Pons (tissue), 1 donor: ENCODE measurements around the gene FERMT3.
"Not testable (repeated sequence)": the region's sequence is repeated elsewhere in the genome, so short reads cannot be mapped to it uniquely, and the experiment has no call there.

ENCODE experiments used
- DNase-seq: peaks from one replicate; pipeline ENCODE4 v3.0.0-alpha.2; 2016; ENCODE audit warnings: low spot score

The FERMT3 gene

DNA sequence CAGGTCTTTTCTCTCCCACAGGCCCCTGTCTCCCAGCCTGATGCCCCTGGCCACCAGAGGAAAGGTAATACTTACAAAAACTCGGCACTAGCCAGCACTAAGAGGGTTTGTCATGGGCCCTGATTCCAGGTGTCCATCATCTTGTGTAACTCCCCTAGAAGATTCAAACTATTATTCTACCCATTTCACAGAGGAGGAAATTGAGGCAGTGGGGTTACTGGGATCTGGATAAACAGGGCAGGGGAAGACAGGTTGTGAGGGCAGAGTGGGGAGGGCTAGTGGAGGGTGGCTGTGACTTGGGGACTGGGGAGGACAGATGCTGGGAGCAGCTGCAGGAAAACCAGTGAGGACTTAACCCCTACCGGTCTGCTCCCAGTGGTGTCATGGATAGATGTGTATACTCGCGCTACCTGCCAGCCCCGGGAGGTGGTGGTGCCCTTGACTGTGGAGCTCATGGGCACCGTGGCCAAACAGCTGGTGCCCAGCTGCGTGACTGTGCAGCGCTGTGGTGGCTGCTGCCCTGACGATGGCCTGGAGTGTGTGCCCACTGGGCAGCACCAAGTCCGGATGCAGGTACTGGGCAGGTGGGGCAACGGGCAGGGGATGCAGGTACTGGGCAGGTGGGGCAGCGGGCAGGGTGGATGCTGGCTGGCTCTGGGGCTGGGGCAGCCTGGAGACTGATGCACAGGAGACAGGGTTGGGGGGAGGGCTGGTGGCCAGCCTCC, 29.1 kb downstream of the FERMT3 start:
- DNase-seq, result no peak

DNA sequence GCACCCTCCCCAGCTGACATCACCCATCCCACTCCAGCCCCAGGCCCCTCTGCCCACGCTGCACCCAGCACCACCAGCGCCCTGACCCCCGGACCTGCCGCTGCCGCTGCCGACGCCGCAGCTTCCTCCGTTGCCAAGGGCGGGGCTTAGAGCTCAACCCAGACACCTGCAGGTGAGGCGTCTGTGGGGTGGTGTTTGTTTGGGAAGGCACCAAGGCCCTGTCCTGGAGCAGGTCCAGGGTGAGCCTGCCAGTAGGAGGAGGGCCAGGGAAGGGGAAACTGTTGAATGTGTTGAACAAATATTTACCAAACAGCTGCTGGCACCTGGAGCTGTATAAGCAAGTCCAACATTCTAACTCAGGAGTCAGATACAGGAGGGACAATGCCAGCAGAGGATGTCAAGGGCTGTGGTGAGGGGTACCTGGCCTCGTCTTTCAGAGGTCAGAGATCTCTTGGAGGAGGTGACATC, 31.0 kb downstream of the FERMT3 start:
- no peak for DNase-seq

DNA sequence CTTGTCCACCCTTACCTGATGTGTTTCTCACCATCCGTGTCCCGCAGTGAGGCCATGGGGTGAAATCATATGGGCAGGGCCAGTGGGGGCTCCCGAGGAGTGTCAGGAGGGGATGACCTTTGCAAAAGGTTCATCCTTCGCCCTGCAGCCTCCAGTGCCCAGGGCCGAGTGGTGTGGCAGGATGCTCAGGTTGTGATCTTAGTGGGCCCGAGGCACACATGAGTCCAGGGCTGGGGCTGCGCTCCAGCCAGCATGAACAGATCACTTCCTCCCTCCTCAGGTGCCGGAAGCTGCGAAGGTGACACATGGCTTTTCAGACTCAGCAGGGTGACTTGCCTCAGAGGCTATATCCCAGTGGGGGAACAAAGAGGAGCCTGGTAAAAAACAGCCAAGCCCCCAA, 31.6 kb downstream of the FERMT3 start:
- no peak for DNase-seq

DNA sequence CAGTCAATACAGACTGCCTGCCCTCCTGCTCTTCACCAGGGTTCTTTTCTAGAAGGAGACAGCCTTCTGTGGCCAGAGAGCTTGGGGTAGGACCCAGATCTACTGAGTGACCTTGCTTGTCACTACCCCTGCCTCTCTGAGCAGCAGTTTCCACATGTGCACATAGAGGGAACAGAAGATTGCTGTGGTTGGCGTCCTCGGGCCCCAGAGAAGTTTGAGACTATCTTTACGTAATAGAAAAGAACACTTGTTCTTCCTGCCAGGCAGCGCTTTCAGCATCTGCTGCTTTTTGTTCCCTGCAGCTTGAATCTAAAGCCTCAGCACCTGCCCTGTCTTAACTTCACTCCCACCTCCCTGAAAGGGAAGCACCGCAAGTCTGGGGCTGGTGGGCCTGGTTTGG, 32.5 kb downstream of the FERMT3 start:
- DNase-seq, result no peak

DNA sequence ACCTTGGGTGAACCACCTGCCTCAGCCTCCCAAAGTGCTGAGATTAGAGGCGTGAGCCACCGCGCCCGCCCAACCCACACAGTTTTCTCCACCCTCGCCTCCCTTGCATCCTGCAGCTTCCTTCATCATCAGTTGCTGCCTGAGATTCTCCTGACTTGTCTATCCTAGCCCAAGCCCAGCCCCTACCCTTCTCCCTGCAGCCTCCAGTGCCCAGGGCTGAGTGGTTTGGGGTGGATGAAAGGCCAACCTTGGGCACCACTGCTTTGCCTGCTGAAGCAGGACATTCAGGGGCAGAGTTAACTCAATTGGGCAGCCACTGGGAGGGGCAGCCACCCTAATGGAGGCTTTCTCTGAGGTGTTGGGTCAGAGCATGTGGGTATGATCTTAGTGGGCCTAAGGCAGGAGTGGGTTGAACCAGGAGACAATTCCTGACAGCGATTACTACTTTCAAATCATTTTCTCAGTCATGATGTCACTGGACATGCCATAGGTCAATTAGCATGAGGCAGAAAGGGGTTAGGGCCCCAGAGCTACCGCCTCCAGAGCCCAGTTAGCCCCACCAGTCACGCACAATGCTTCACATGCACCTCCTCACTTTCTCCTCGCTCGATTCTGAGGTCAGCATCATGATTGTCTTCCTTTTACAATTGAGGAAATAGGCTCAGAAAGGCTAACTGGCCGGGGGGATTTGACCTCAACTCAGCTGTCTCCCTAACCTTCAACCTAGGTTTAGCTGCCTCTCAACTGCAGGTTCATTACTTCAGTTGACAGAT, 33.3 kb downstream of the FERMT3 start:
- peak; percentile 82 for DNase-seq

DNA sequence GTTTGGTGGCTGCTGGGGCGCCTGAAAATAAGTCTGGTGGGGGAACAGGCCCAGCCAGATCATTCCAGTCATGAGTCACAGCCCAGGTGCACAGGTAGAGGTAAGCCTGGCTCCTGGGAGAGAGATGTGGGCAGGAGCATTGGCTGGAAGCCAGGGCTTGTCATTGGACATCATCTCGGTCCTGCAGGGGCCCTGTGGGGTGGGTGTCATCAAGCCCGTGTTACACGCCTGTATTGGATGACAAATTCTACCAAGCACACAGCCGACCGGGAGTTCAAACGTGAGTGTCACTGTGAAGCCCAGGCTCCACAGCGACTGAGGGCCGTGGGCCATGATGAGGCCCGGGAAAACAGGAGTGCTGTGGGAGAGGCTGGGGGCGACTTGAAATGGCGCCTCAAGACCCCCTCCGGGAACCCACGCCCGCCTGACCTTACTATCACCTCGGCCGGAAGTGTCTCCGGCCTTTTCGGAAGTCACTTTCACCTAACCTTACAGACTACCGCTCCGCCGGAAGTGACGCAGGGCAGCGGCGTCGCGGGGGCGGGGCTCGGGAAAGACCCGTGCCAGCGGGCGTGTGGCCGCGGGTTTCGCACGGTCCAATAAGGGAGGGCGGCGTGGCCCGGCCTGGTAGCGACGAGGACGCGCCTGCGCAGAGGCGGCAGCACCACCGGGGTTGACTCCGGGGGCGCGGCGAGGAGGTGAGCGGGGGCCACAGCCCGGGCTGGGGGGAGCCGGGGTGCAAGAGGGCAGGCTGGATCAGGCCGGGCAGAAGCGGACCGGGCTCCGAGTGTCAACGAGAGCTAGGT, 34.1 kb downstream of the FERMT3 start, which contains the start of gene FKBP2:
Gene FKBP2, plus strand, starts transcription at position 661 of the 806 bp plus-strand sequence. CDS start 1,293 bp downstream, outside the sequence.
- DNase-seq, result peak; percentile 96

DNA sequence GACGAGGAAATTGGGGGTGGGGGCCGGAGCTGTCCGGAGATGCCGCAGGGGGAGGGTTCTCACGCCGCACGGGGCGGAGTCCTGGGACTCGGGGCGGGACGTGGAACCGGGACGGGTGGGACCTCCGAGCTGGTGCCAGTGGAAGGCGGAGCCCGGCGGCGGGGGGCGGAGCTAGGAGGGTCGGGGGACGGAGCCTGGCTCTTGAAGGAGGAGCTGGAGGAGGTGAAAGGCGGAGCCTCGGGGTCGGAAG, 34.6 kb downstream of the FERMT3 start:
- peak; percentile 99 for DNase-seq

DNA sequence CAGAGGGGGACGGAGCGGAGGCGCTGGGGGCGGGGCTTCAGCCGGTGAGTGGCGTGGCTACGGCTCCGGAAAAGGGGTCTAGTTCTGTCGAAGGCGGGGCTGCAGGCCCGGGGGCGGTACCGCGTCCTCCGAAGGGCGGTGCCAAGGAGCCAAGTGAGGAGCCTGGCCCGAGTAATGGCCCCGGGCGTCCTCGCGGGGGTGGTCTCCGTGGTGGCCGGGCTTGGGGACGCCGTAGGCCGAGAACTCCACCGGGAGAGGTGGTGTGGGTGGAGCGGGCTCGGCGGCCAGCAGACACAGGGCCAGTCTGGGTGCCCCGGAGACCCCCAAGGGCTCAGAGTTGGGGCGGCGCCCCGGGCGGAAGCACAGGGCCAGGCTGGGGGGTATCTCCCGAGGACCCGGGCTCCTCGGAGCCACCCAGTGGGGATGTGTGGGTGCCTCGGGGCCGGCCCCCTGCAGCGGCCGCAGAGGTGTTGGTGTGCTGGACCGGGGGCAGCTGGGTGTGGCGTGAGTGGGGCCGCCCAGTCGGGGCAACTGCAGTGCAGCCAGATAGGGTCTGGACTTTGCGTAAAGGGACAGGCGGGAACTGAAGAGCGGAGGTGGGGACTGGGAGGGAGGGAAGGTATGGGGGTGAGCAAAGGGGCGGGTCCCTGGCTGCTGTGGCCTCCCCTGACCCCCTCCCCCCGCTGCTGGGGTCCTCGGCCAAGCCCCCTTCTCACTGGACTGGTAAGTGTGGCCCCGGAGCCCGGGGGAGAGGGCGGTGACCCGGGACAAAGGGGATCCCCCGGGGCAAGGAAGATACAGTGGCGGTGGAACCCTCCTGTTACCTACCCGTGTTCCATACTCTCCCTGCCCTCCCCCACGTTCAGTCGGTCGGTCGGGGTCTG, 35.2 kb downstream of the FERMT3 start:
- no peak for DNase-seq

DNA sequence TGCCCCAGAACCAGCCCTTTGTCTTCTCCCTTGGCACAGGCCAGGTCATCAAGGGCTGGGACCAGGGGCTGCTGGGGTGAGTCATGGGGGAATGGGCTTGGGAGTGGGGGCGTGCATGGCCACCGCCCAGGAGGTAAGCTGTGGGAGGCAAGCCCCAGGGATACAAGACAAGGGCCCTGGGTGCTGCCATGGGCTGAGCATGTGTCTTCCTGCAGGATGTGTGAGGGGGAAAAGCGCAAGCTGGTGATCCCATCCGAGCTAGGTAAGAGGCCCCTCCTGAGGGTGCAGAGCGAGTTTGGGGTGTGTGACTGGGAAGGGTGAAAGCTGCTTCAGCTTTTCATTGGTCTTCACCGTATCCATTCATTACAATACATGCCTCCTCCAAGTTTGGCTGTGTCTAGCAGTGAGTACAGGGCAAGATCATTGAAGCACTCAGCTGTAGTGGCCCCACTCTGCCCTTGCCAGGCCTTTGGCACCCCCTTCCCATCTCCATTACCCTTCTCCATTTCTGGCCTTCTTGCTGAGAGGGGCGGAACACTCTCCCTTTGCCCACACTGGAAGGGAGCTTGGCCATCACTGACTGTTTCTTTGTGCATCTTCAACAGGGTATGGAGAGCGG, 36.8 kb downstream of the FERMT3 start:
- DNase-seq, result no peak

DNA sequence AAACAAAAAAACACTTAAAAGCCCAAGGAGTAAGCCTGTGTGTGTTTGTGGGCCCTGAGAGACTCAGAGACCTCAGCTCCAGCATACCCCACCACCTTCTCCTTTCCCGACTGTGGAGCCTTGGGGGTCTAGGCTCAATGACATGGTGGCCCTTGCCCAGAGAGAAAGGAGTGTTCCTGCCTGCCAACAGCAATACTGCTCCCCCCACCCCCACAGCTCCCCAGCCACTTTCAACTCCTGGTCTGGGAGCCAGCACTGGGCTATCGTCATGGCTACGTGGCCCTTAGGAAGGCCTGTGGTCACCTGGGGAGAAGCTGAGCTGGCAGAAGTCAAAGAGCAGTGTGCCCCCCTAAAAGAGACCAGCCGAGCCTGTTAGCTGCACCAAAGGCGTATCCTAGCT, 37.6 kb downstream of the FERMT3 start:
- no peak for DNase-seq

DNA sequence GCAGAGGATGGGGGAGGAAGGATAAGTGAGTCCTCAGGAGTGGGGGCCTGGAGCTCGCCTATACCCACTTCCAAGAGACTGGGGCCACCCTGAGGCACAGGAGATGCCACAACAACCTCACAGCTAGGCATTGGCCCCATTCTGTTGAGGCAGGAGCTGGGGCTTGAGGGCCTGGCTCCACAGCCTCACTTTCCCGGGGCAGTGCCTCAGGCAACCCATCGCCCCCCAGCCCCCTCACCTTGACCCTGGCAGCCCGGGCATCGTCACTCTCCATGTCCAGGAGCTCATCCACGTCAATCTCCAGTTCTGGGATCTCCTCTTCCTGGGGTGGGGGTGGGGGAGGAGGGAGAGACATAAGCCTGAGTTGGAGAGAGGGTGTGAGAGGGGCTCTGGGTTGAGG, 38.4 kb downstream of the FERMT3 start:
- DNase-seq, result no peak

DNA sequence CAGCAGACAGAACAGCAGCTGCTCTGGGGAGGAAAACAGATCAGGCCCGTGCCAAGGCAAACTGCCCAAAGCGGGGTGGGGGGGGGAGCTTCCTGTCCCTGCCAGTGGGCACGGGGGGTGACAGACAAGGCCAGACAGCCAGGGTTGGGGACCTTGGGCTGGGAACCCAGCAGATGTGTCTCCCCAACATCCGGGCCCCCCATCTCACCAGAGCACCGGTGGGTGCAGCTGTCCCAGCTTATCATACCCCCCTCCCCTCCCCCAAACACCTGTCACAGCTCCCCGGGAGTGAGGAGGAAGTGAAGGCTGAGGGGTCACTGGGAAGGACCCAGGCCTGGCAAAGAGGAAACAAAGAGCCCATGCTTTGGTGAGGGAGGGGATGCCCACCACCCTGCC, 38.9 kb downstream of the FERMT3 start:
- DNase-seq, result no peak

DNA sequence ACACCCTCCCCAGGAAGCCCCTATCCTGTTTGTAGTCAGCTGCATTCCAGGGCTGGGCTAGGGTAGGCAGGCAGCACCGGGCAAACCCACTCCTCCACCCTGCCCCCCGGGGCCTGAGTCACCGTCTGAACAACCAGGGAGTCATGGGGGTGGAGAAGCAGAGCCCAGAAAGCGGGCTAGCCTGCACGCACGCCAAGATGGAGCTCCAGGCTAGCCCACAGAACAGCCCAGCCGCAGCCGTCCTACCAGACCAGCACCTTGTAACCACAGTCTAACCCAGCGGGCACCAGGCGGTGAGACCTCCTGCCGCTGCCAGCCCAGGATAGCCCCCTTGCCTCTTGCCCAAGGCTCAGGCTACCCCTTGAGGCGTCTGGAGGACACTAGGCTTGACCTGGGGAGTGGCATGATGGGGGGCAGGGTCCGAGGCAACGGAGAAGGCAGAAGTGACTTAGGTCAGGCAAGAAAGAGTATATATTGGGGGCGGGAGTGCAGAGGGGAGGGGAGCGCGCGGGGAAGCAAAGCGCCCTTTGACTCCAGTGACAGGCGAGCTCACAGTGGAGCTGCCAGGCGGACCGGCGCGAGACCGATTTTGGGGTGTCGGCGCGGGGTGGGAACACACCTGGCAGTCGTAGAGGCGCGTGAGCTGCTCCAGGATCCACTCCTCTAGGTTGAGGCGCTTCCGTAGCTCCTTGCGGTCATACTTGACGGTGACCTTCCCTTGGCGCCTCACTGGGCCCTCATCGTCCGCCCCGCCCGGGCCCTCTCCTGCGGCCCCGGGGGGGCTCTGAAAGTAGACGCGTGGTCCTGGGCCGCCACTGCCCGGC, 39.5 kb downstream of the FERMT3 start:
- DNase-seq, result no peak

DNA sequence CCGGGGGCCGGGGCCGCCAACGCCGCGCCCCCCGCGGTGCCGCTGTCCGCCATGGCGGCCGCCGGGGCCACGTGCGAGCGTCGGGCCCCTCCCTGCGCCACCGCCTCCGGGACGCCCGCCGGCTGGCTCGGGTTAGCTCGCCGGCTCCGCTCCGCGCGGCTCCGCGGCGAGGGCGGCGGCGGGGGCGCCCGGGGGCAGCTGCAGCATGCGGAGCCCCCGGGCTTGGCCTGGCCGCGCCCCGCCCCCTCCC, 40.0 kb downstream of the FERMT3 start:
- DNase-seq, result not testable (repeated sequence)

DNA sequence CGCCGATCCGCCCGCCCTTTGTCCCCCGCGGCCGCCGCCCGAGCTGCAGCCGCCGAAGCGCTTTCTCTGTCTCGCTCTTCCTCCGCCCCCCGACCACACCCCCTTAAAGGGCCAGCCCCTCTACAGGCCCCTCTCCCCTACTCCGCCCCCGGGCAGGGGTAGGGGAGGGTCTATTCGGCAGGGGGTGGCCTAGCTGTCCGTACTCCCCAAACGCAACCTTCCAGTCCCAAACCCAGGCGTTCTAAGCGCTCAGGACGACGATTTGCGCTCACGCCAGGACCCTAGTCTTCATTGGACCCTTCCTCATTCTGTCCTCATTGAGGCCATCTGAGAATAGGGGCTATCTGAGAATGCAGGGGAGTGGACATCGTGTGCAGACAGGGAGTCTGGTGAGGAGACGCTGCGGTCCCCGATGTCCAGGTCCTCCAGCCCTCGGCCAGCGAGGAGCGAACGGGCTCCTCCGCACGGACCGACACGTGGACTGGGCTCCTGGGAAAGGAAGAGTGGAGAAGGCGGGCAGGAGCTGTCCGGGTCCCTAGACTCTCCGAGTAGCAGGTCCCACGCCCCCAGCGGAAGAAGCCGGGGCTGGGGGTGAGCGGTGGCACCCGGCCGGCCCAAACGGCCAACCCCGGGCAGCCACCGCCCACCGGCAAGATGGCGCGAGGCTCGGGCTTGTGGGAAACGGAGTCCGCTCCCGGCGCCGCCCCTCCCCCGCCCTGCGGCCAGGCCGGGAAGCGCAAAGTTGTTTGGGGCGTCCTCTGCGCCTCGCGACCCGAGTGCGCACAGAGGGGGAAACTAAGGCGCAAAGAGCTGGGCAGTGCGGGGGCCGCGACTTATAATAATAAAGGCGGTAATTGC, 40.6 kb downstream of the FERMT3 start, which contains the start of gene PPP1R14B:
Gene PPP1R14B, minus strand, starts transcription at position 73 of the 858 bp plus-strand sequence. CDS start 270 bp downstream, outside the sequence.
- no peak for DNase-seq

DNA sequence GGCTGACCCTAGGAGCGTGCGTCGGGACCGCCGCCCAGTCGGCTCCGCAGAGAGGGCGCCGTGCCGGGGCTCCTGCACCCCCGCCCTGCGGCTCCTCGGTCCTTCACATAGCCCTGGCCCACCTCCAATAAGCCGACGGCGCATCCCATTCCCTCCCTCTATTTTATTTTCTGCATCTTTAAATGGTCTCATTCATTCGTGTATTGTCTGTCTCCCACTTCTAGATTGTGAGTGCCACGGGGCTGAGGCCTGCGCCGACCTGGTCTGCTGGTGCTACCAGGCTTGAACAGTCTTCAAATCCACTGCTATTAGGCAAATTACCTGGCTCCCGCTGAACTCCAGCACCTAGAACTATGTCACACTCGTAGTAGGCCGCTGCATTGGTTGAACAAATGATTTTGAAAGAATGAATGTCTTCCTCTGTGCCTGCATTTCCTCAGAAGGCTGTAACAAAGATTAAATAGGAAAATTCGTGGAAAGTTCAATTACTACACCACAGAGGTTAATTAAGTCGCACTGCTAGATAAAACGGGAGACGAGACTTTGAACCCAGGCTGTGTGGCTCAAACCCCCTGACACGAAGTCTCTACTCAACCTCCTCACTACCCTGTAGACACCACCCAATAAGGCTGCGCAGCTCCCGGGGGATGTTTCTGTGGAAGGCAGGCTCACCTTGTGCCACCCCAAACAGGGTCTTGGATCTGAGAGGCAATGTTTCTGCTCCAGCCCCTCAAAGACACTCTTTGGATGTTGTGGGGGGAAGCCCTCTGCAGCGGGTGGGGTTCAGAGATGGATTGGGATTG, 41.4 kb downstream of the FERMT3 start:
- no peak for DNase-seq

DNA sequence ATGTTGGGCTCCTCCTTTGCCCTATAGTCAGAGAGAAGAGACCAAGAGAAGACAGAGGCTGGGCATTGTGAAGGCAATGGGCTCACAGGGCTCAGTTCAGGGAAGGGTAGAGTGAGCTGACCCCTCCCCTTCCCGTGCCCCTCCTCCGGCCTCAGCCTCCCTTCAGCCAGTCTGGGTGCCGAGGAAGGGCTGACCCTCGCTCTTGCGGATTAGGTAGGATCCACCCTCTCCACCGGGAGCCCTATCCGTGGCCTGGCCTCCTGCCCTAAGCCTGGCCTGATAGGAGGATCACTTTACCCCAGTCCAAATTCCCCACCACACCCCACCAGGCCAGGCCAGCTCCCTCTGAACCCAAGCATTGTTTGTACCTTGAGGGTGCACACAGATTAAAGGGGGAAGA, 42.1 kb downstream of the FERMT3 start:
- no peak for DNase-seq

DNA sequence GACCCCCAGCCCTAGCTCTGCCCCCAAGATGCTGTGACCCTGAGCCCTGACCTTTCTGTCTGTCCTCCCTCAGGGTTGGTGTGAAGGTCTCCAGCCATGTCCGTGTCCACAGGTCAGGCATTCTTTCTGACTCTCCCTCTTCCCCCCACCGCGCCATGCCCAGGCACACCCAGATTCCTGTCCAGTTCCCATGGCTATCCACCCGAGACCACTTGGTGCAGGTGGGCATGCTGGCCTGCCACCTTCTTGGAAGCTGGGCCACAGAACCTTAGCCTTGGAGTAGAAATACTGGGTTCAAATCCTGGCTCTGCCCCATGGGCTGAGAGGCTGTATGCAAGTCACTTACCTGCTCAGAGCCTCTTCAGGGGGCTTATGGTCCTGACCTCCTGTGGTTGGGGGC, 42.5 kb downstream of the FERMT3 start:
- no peak for DNase-seq
